Measurements from ENCODE around the gene HIVEP3.

DNA sequence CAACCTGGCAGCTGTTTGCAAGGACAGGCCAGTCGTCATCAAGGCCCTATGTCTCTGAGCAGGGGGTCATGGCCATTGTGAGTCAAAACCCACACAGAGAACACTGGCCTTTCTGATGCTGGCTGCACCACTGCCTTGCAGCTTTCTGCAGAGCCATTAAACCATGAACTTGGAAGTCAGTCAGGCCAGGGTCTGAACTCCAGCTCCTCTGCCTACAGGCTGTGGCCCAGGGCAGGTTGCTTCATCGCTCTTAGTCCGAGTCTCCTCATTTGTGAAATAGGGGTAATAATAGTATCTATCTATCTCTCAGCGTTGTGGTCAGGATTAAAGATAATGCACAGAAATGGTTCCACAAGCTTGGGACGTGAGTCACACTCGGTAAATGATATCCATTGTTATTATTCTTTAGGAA, 35.8 kb upstream of the HIVEP3 start:
- TF ChIP-seq, protein P1, sequence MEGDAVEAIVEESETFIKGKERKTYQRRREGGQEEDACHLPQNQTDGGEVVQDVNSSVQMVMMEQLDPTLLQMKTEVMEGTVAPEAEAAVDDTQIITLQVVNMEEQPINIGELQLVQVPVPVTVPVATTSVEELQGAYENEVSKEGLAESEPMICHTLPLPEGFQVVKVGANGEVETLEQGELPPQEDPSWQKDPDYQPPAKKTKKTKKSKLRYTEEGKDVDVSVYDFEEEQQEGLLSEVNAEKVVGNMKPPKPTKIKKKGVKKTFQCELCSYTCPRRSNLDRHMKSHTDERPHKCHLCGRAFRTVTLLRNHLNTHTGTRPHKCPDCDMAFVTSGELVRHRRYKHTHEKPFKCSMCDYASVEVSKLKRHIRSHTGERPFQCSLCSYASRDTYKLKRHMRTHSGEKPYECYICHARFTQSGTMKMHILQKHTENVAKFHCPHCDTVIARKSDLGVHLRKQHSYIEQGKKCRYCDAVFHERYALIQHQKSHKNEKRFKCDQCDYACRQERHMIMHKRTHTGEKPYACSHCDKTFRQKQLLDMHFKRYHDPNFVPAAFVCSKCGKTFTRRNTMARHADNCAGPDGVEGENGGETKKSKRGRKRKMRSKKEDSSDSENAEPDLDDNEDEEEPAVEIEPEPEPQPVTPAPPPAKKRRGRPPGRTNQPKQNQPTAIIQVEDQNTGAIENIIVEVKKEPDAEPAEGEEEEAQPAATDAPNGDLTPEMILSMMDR (IDR thresholded peaks at IDR 0.05), result no peak
- TF ChIP-seq POLR2AphosphoS5 (IDR thresholded peaks at IDR 0.05) (peak in 1 of 3 donors; percentile 33), POLR2A (IDR thresholded peaks at IDR 0.05) (no peak), EP300 (IDR thresholded peaks at IDR 0.05) (no peak)
